Vagina (tissue), 2 donors: ENCODE results near the gene DGKB. TPM values are rescaled to one million over a fixed set of nuclear protein-coding genes. Genes with fewer than 3 reads are reported as not detected.
A peak's percentile ranks its signal among the peaks of the same experiment; 100 is the strongest.

Experiments
- DNase-seq, 2 donors: peaks; one replicate each; pipeline ENCODE4 v3.0.0-alpha.2; 2017; ENCODE audit errors: extremely low spot score in 2 of 2
- H3K27ac ChIP-seq: fragments of 200-600 bp; sonication (generic); one replicate; pipeline ENCODE4 v1.5.1; 2019
- H3K27me3 ChIP-seq: fragments of 200-600 bp; sonication (generic); one replicate; pipeline ENCODE4 v1.5.1; 2019
- H3K36me3 ChIP-seq, 2 donors: fragments of 200-600 bp; sonication (generic); one replicate each; pipeline ENCODE4 v1.5.1; 2017 to 2019
- H3K4me1 ChIP-seq: fragments of 200-600 bp; sonication (generic); one replicate; pipeline ENCODE4 v1.5.1; 2019
- H3K4me3 ChIP-seq, 2 donors: fragments of 200-600 bp; sonication (generic); 1 replicate in 1 of 2; 2 replicates in 1 of 2; pipeline ENCODE4 v1.5.1; 2016 to 2019
- H3K9me3 ChIP-seq: fragments of 200-600 bp; sonication (generic); one replicate; pipeline ENCODE4 v1.5.1; 2019
- POLR2A ChIP-seq, 2 donors: fragments of 450-650 bp; IDR thresholded peaks; one replicate each; pipeline ENCODE4 v1.6.1; 2017; ENCODE audit warnings: antibody characterized with exemption in 2 of 2, mild to moderate bottlenecking in 2 of 2, moderate library complexity in 2 of 2
- POLR2AphosphoS5 ChIP-seq, 2 donors: sonication (generic); formaldehyde crosslinking; IDR thresholded peaks; one replicate each; pipeline ENCODE4 v1.9.0; 2017; ENCODE audit warnings: antibody characterized with exemption in 2 of 2, mild to moderate bottlenecking in 2 of 2, low read depth in 1 of 2; ENCODE audit not compliant: insufficient read depth in 1 of 2
- intact Hi-C: fragments of 100-400 bp; cut with DNase I; formaldehyde crosslinking; loops from one replicate; pipeline ENCODE4 v1.15.1; 2023
- total RNA-seq: library from RNA; depleted of rRNA; stranded (reverse); fragments of >200 nt; gene quantifications from one replicate; pipeline ENCODE4 v1.2.3, GENCODE V29; 2016
- TF ChIP-seq, protein P1 (sequence below), 3 experiments: fragments of 450-650 bp in 2 of 3; fragments of 200-600 bp in 1 of 3; sonication (generic) in 1 of 3; IDR thresholded peaks; one replicate each; pipeline ENCODE4 v1.5.1; 2017 to 2019; ENCODE audit warnings: antibody characterized with exemption in 3 of 3, mild to moderate bottlenecking in 2 of 3, moderate library complexity in 2 of 3

DGKB gene
- total RNA-seq, 1 donor from 2014 or later: 2.2 TPM

DNA sequence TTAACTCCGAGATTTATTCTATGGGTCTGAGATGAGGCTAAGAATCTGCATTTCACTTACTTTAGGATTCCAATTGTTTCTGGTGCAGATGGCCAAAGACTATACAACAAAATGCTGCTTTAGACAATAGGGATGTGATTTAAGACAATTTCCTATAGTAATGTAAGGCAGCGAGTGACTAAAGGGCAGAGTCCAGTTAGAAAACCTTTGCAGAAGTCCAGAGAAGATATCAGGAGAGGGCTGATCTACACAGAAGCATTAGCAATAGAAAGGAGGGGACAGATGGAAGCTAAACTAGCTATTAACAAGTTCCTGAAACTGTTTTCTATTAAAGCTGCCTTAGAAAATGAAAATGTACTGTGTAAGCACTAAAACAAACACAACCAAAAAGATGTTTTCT lies 398.9 kb downstream of the DGKB start:
- DNase-seq: no peak
- Histone ChIP-seq H3K36me3 (no peaks in the 10 kb centered on the region), H3K27ac (no peak overlapping the region), H3K4me1 (peaks cover 7% of the 10 kb centered on the region), H3K4me3 (no peak overlapping the region), H3K9me3 (no peaks in the 10 kb centered on the region), H3K27me3 (no peaks in the 10 kb centered on the region)
- intact Hi-C loops: no loop called here
- TF ChIP-seq POLR2A (IDR thresholded peaks at IDR 0.05): no peak
- TF ChIP-seq, protein P1, sequence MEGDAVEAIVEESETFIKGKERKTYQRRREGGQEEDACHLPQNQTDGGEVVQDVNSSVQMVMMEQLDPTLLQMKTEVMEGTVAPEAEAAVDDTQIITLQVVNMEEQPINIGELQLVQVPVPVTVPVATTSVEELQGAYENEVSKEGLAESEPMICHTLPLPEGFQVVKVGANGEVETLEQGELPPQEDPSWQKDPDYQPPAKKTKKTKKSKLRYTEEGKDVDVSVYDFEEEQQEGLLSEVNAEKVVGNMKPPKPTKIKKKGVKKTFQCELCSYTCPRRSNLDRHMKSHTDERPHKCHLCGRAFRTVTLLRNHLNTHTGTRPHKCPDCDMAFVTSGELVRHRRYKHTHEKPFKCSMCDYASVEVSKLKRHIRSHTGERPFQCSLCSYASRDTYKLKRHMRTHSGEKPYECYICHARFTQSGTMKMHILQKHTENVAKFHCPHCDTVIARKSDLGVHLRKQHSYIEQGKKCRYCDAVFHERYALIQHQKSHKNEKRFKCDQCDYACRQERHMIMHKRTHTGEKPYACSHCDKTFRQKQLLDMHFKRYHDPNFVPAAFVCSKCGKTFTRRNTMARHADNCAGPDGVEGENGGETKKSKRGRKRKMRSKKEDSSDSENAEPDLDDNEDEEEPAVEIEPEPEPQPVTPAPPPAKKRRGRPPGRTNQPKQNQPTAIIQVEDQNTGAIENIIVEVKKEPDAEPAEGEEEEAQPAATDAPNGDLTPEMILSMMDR (IDR thresholded peaks at IDR 0.05): no peak
- TF ChIP-seq POLR2AphosphoS5 (IDR thresholded peaks at IDR 0.05; ENCODE audit: insufficient read depth in 1 of 2, low read depth in 1 of 2): no peak

DNA sequence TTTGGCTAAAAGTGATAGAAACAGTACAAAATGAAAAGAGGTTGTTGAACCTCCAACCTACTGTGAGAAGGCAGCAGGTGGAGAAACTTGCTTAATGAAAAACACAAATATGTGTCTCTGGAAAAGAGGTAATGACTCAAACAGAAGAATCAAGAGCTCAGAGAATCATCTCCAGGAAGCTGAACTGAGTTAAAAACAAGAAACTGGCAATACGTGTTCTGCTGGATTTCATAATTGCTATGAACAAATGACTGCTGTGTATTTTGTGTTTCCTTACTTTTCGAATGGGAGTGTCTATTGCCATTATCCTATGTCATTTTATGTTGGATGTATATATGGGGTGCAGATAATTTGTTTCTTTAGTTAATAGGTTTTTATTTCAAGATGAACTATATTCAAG lies 401.1 kb downstream of the DGKB start:
- intact Hi-C loops: no loop called here

GRCh38 chr7:14497390-14497789 lies 405.2 kb downstream of the DGKB start:
- no peaks in the 10 kb centered on the region for H3K36me3 ChIP-seq
- no peak for DNase-seq
- H3K4me3 ChIP-seq: no peak overlapping the region
- H3K4me1 ChIP-seq: no peaks in the 10 kb centered on the region
- no peaks in the 10 kb centered on the region for H3K27me3 ChIP-seq
- no peak overlapping the region for H3K27ac ChIP-seq
- TF ChIP-seq POLR2A (IDR thresholded peaks at IDR 0.05) (no peak), POLR2AphosphoS5 (IDR thresholded peaks at IDR 0.05; ENCODE audit: insufficient read depth in 1 of 2, low read depth in 1 of 2) (no peak)
- intact Hi-C loops: no loop called here
- no peaks in the 10 kb centered on the region for H3K9me3 ChIP-seq

More for the DNA sequence above, 401.1 kb downstream of the DGKB start:
- Histone ChIP-seq H3K27me3 (no peaks in the 10 kb centered on the region), H3K27ac (no peak overlapping the region), H3K36me3 (no peaks in the 10 kb centered on the region), H3K9me3 (no peaks in the 10 kb centered on the region), H3K4me1 (no peaks in the 10 kb centered on the region), H3K4me3 (no peak overlapping the region)
- no peak for DNase-seq
- TF ChIP-seq POLR2A (IDR thresholded peaks at IDR 0.05) (no peak), POLR2AphosphoS5 (IDR thresholded peaks at IDR 0.05; ENCODE audit: insufficient read depth in 1 of 2, low read depth in 1 of 2) (peak in 1 of 2 donors; percentile 32)

GRCh38 chr7:14495633-14496032 lies 406.9 kb downstream of the DGKB start:
- no peak for DNase-seq
- H3K4me1 ChIP-seq: no peaks in the 10 kb centered on the region
- H3K36me3 ChIP-seq: no peaks in the 10 kb centered on the region
- H3K27ac ChIP-seq: no peak overlapping the region
- no peaks in the 10 kb centered on the region for H3K27me3 ChIP-seq
- H3K9me3 ChIP-seq: no peaks in the 10 kb centered on the region
- TF ChIP-seq, protein P1 (IDR thresholded peaks at IDR 0.05): no peak
- TF ChIP-seq POLR2AphosphoS5 (IDR thresholded peaks at IDR 0.05; ENCODE audit: insufficient read depth in 1 of 2, low read depth in 1 of 2): no peak
- TF ChIP-seq POLR2A (IDR thresholded peaks at IDR 0.05): no peak
- no peak overlapping the region for H3K4me3 ChIP-seq
- intact Hi-C loops: no loop called here

GRCh38 chr7:14487701-14488395 lies 414.7 kb downstream of the DGKB start:
- intact Hi-C loops: no loop called here
- DNase-seq: no peak
- Histone ChIP-seq H3K9me3 (no peaks in the 10 kb centered on the region), H3K4me3 (no peak overlapping the region), H3K36me3 (no peaks in the 10 kb centered on the region), H3K27me3 (no peaks in the 10 kb centered on the region), H3K27ac (no peak overlapping the region), H3K4me1 (no peaks in the 10 kb centered on the region)
- TF ChIP-seq POLR2AphosphoS5 (IDR thresholded peaks at IDR 0.05; ENCODE audit: insufficient read depth in 1 of 2, low read depth in 1 of 2): no peak
- no peak for TF ChIP-seq POLR2A (IDR thresholded peaks at IDR 0.05)
- TF ChIP-seq, protein P1 (IDR thresholded peaks at IDR 0.05): no peak

- TF ChIP-seq POLR2AphosphoS5 (IDR thresholded peaks at IDR 0.05; ENCODE audit: insufficient read depth in 1 of 2, low read depth in 1 of 2) (no peak), POLR2A (IDR thresholded peaks at IDR 0.05) (no peak)
- TF ChIP-seq, protein P1 (IDR thresholded peaks at IDR 0.05): no peak
- intact Hi-C loops: no loop called here
- no peaks in the 10 kb centered on the region for H3K9me3 ChIP-seq
- no peak overlapping the region for H3K4me3 ChIP-seq
- no peak overlapping the region for H3K27ac ChIP-seq
- no peak for DNase-seq
- no peaks in the 10 kb centered on the region for H3K36me3 ChIP-seq
- no peaks in the 10 kb centered on the region for H3K4me1 ChIP-seq
- H3K27me3 ChIP-seq: no peaks in the 10 kb centered on the region
Measured at GRCh38 chr7:14483663-14484062, 418.9 kb downstream of the DGKB start.
